ENCODE results near the gene ARAF. TPM values are rescaled to one million over a fixed set of nuclear protein-coding genes. Genes with fewer than 3 reads are reported as not detected.

The ARAF gene
- total RNA-seq, 1 donor from 2014 or later = 87.4 TPM

DNA sequence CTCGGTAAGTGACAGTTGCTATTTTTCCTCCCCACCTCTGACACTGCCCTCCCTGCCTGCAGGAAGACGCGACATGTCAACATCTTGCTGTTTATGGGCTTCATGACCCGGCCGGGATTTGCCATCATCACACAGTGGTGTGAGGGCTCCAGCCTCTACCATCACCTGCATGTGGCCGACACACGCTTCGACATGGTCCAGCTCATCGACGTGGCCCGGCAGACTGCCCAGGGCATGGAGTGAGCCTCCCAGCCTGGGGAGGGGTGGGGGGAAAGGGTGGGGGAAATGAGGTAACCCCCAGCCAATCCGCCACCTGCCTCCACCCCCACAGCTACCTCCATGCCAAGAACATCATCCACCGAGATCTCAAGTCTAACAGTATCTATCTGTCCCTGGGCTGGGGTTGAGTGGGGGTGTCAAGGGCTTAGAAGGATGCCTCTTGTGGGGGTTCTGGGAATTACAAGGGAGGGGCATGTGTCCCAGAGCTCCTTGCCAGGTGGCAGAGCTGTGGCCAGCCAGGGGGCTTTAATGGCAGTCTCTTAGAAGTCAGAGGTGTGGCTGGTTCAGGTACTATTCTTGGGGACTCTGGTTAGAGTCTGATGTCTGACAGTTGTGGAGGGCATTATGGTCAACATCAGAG lies 7.8 kb downstream of the ARAF start:
- Histone ChIP-seq H3K9me3 (no peaks in the 10 kb centered on the region), H3K4me3 (no peak overlapping the region), H3K27me3 (no peaks in the 10 kb centered on the region), H3K27ac (no peak overlapping the region), H3K4me1 (no peaks in the 10 kb centered on the region), H3K36me3 (peaks cover 43% of the 10 kb centered on the region)
- peak; percentile 29 for TF ChIP-seq CTCF (IDR thresholded peaks at IDR 0.05)
- intact Hi-C loops (cut with DNase I) = no loop called here
- DNase-seq (no peak), ATAC-seq (peak; percentile 49)

GRCh38 chrX:47570794-47571193 lies 9.8 kb downstream of the ARAF start:
- Histone ChIP-seq H3K36me3 (peaks cover 38% of the 10 kb centered on the region), H3K9me3 (no peaks in the 10 kb centered on the region), H3K4me1 (no peaks in the 10 kb centered on the region), H3K27ac (no peak overlapping the region), H3K4me3 (no peak overlapping the region), H3K27me3 (no peaks in the 10 kb centered on the region)
- ATAC-seq (no peak), DNase-seq (no peak)
- intact Hi-C loops (cut with DNase I) = no loop called here
- TF ChIP-seq CTCF (IDR thresholded peaks at IDR 0.05) = no peak

DNA sequence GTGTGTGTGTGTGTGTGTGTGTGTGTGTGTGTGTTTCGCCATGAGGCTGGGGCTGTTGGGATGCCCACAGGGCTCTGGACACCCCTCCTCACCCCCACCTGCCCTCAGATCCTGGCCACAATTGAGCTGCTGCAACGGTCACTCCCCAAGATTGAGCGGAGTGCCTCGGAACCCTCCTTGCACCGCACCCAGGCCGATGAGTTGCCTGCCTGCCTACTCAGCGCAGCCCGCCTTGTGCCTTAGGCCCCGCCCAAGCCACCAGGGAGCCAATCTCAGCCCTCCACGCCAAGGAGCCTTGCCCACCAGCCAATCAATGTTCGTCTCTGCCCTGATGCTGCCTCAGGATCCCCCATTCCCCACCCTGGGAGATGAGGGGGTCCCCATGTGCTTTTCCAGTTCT lies 10.2 kb downstream of the ARAF start:
- Histone ChIP-seq H3K27me3 (no peaks in the 10 kb centered on the region), H3K4me1 (no peaks in the 10 kb centered on the region), H3K9me3 (no peaks in the 10 kb centered on the region), H3K36me3 (peaks cover 33% of the 10 kb centered on the region), H3K27ac (no peak overlapping the region), H3K4me3 (no peak overlapping the region)
- no peak for TF ChIP-seq CTCF (IDR thresholded peaks at IDR 0.05)
- intact Hi-C loops (cut with DNase I) = no loop called here
- ATAC-seq (no peak), DNase-seq (no peak)

- no peaks in the 10 kb centered on the region for H3K4me1 ChIP-seq
- peaks cover 27% of the 10 kb centered on the region for H3K36me3 ChIP-seq
- no peaks in the 10 kb centered on the region for H3K9me3 ChIP-seq
- no peaks in the 10 kb centered on the region for H3K27me3 ChIP-seq
- no peak for TF ChIP-seq CTCF (IDR thresholded peaks at IDR 0.05)
- no peak overlapping the region for H3K27ac ChIP-seq
- intact Hi-C loops (cut with DNase I) = no loop called here
- DNase-seq = no peak
- no peak overlapping the region for H3K4me3 ChIP-seq
- ATAC-seq = no peak
Observed at GRCh38 chrX:47571896-47572295, 10.9 kb downstream of the ARAF start.

DNA sequence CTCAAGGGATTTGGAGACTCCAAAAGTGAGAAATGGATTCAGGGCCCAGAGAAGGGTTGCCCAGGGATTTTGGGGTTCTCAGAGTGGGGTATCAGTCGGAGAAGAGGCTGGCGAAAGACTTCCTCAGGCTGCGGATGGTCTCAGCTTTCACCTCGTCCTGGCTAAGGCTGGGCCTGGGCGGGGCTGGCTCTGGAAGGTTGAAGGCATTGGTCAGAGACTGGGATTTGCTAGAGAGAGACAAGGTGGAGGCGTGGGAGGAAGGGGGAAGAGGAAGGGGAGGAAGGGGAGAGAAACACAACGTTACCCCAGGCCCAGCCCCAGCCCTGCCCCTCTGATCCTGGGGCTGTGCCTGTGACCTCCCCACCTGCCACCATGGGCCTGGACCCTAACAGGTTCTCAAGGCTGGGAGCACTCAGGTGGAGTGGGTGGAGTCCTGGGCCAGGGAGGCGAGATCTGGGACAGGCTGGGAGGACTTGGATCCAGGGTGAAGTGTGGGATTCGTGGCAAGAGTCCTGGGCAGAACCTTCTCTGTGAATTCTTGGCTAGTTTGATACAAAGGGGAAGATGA lies 11.9 kb downstream of the ARAF start:
- DNase-seq = no peak
- no peaks in the 10 kb centered on the region for H3K9me3 ChIP-seq
- H3K36me3 ChIP-seq = peaks cover 17% of the 10 kb centered on the region
- no peak overlapping the region for H3K4me3 ChIP-seq
- intact Hi-C loops (cut with DNase I) = no loop called here
- no peak for ATAC-seq
- no peaks in the 10 kb centered on the region for H3K27me3 ChIP-seq
- H3K4me1 ChIP-seq = no peaks in the 10 kb centered on the region
- no peak overlapping the region for H3K27ac ChIP-seq
- TF ChIP-seq CTCF (IDR thresholded peaks at IDR 0.05) = no peak
